K562 (cell line): ENCODE data around the gene CFD. TPM values are rescaled to one million over a fixed set of nuclear protein-coding genes. Genes with fewer than 3 reads are reported as not detected.

Source experiments
- ATAC-seq: fragments of 200-7000 bp; cut with Tn5 transposase; 3 replicates; pipeline ENCODE4 v1.9.1; 2020; ENCODE audit warnings: moderate library complexity
- BruUV-seq: library from RNA; stranded (reverse); fragments of 400-500 nt; replicated peaks from 2 replicates; lab custom pipeline; 2021; lab: Mats Ljungman, UMichigan
- CTCF ChIA-PET: fragments of 300-600 bp; formaldehyde crosslinking; extraction: SDS; loops from one replicate; lab custom pipeline; 2021; ENCODE audit warnings: low intra/inter-chr PET ratio; lab: Yijun Ruan, JAX
- POLR2A ChIA-PET: fragments of 300-600, 350-650 bp; sonication (Branson Sonifier 250); formaldehyde crosslinking; extraction: SDS; loops from one replicate; lab custom pipeline; 2021; ENCODE audit warnings: antibody characterized with exemption, inconsistent platforms; lab: Yijun Ruan, JAX
- DNase-seq, 4 experiments: peaks; one replicate each; pipeline versions ENCODE4 v3.0.0 to v3.0.0-alpha.2; 2011 to 2018; ENCODE audit warnings: low spot score in 3 of 4, mixed read lengths in 3 of 4; ENCODE audit errors: extremely low read depth in 1 of 4
- FAIRE-seq: peaks from 2 replicates; lab custom pipeline; 2011; peaks lifted over from hg19 to GRCh38; lab: Jason Lieb, UNC
- H2AFZ ChIP-seq: 2 replicates; pipeline ENCODE4 v1.6.0; 2011; ENCODE audit warnings: low read depth, low read length, control low read depth, inconsistent platforms
- H3K27ac ChIP-seq: fragments of 200-600 bp; 3 replicates; pipeline ENCODE4 v1.8.0; 2011; ENCODE audit warnings: low read depth, mild to moderate bottlenecking, control low read depth, inconsistent platforms, low read length, moderate library complexity, mixed read lengths; ENCODE audit errors: extremely low read depth
- H3K27me3 ChIP-seq, 2 experiments: fragments of 300-600 bp in 1 of 2; 2 replicates in 1 of 2; 3 replicates in 1 of 2; pipeline versions ENCODE4 v1.6.0 to v1.8.0; 2011; ENCODE audit warnings: inconsistent platforms in 2 of 2, low read length in 2 of 2, mild to moderate bottlenecking in 1 of 2, mixed read lengths in 1 of 2, moderate library complexity in 1 of 2; ENCODE audit not compliant: control insufficient read depth in 2 of 2, insufficient read depth in 2 of 2
- H3K36me3 ChIP-seq: fragments of 300-600 bp; 3 replicates; pipeline ENCODE4 v1.8.0; 2011; ENCODE audit warnings: mild to moderate bottlenecking, low read length, inconsistent platforms; ENCODE audit not compliant: control insufficient read depth, insufficient read depth
- H3K4me1 ChIP-seq, 2 experiments: fragments of 200-600 bp in 1 of 2; replicated peaks in 1 of 2; 2 replicates in 1 of 2; 3 replicates in 1 of 2; pipeline versions ENCODE4 v1.5.1 to v1.8.0; 2011; ENCODE audit warnings: inconsistent platforms in 2 of 2, low read length in 2 of 2, mild to moderate bottlenecking in 1 of 2, mixed read lengths in 1 of 2, moderate library complexity in 1 of 2; ENCODE audit not compliant: control insufficient read depth in 2 of 2, insufficient read depth in 2 of 2
- H3K4me2 ChIP-seq: 2 replicates; pipeline ENCODE4 v1.6.1; 2011; ENCODE audit warnings: low read length, control low read depth, inconsistent platforms, mixed read lengths; ENCODE audit not compliant: insufficient read depth
- H3K4me3 ChIP-seq: fragments of 200-600 bp; sonication (generic), shearing (Covaris generic); 2 replicates; pipeline ENCODE4 v1.5.1; 2016; ENCODE audit warnings: control low read depth, inconsistent platforms
- H3K79me2 ChIP-seq: fragments of 200-600 bp; 3 replicates; pipeline ENCODE4 v1.8.0; 2011; ENCODE audit warnings: low read length, inconsistent platforms; ENCODE audit not compliant: control insufficient read depth, insufficient read depth
- H3K9ac ChIP-seq, 2 experiments: 2 replicates each; pipeline versions ENCODE4 v1.6.0 to v1.6.1; 2011; ENCODE audit warnings: low read depth in 2 of 2, low read length in 2 of 2, control low read depth in 1 of 2, inconsistent platforms in 1 of 2, mild to moderate bottlenecking in 1 of 2, mixed read lengths in 1 of 2; ENCODE audit not compliant: insufficient read depth in 1 of 2
- H3K9me1 ChIP-seq: one replicate; pipeline ENCODE4 v1.6.0; 2011; ENCODE audit warnings: inconsistent platforms, mild to moderate bottlenecking, low read length, moderate library complexity; ENCODE audit not compliant: control insufficient read depth, insufficient read depth
- H3K9me3 ChIP-seq: replicated peaks from 2 replicates; pipeline ENCODE4 v1.5.1; 2011; ENCODE audit warnings: low read depth, low read length, inconsistent platforms; ENCODE audit not compliant: control insufficient read depth, insufficient read depth
- H4K20me1 ChIP-seq: replicated peaks from 2 replicates; pipeline ENCODE4 v1.6.1; 2011; ENCODE audit warnings: low read length, inconsistent platforms, mixed read lengths; ENCODE audit not compliant: control insufficient read depth, insufficient read depth
- E4F1 ChIP-seq: fragments of 250-450 bp; sonication (Bioruptor Pico); IDR thresholded peaks from 2 replicates; pipeline ENCODE4 v1.5.0; 2021; ENCODE audit warnings: mild to moderate bottlenecking, borderline replicate concordance
- EP400 ChIP-seq: fragments of 450-650 bp; IDR thresholded peaks from 2 replicates; pipeline ENCODE4 v1.6.1; 2017; ENCODE audit warnings: antibody characterized with exemption, mild to moderate bottlenecking, moderate library complexity
- NFIC ChIP-seq: fragments of 450-650 bp; IDR thresholded peaks from 2 replicates; pipeline ENCODE4 v1.6.1; 2017; ENCODE audit warnings: mild to moderate bottlenecking, inconsistent platforms
- PATZ1 ChIP-seq: fragments of 250-450 bp; sonication (Bioruptor Pico); IDR thresholded peaks from 2 replicates; pipeline ENCODE4 v1.5.0; 2020; ENCODE audit warnings: mild to moderate bottlenecking, borderline replicate concordance
- PRPF4 ChIP-seq: fragments of 200-400 bp; formaldehyde crosslinking; IDR thresholded peaks from one replicate; pipeline ENCODE4 v1.6.1; 2017; ENCODE audit warnings: low read length, low read depth, mild to moderate bottlenecking; ENCODE audit not compliant: insufficient read depth, poor library complexity, severe bottlenecking
- SMC3 ChIP-seq: conservative IDR thresholded peaks from 2 replicates; pipeline ENCODE4 v1.6.1; 2011; ENCODE audit warnings: low read depth, low read length, improper control_type of control experiment; ENCODE audit not compliant: insufficient read depth
- TFE3 ChIP-seq: fragments of 450-650 bp; formaldehyde crosslinking; IDR thresholded peaks from 2 replicates; pipeline ENCODE4 v1.4.0; 2020; ENCODE audit warnings: mild to moderate bottlenecking, mixed read lengths
- ZFP36 ChIP-seq: fragments of 150-350 bp; IDR thresholded peaks from 2 replicates; pipeline ENCODE4 v1.6.1; 2018; ENCODE audit warnings: low read length, low read depth; ENCODE audit not compliant: partially characterized antibody
- WGBS: fragments of 100-300 bp; shearing (Covaris generic); methylation state at CpG from one replicate; pipeline ENCODE4 v1.1.6; 2016; ENCODE audit warnings: low coverage, mixed read lengths; ENCODE audit not compliant: insufficient coverage; ENCODE audit errors: missing lambda C conversion rate; 5-methylcytosine and 5-hydroxymethylcytosine counted together
- in situ Hi-C: fragments of 300-500 bp; cut with MboI; formaldehyde crosslinking; loops from 4 replicates; pipeline ENCODE4 v1.15.0; 2018; ENCODE audit warnings: inconsistent platforms, mixed read lengths
- intact Hi-C: fragments of 100-400 bp; cut with micrococcal nuclease; formaldehyde crosslinking; loops from 2 replicates; pipeline ENCODE4 v1.14.2; 2022
- polyA plus RNA-seq, 8 experiments: library from polyadenylated mRNA; depleted of rRNA in 4 of 8; stranded (reverse) in 5 of 8; unstranded in 3 of 8; fragments of >200 nt; fragmentation: Nextera tagmentation in 2 of 8; fragmentation: Illumina TruSeq in 1 of 8; extraction: Ambion mirVana in 2 of 8; extraction: Trizol in 1 of 8; gene quantifications; 2 replicates each; pipeline versions ENCODE4 v1.2.1 to v1.2.3, GENCODE V29; 2011 to 2014; ENCODE audit warnings: inconsistent platforms in 1 of 8, missing spikeins in 1 of 8
- total RNA-seq, 7 experiments: library from RNA; depleted of rRNA in 6 of 7; stranded (reverse); fragments of >200 nt in 6 of 7; fragmentation: Illumina TruSeq in 2 of 7; extraction: Trizol in 2 of 7; gene quantifications; 2 replicates each; pipeline versions ENCODE4 v1.2.1 to v1.2.3, GENCODE V29; 2011 to 2021; ENCODE audit warnings: low replicate concordance in 1 of 7
- TF ChIP-seq, protein P1 (sequence below), 2 experiments: fragments of 150-350 bp in 1 of 2; IDR thresholded peaks; 2 replicates each; pipeline ENCODE4 v1.6.1; 2012 to 2016; ENCODE audit warnings: low read depth in 2 of 2, low read length in 2 of 2, mild to moderate bottlenecking in 1 of 2, moderate library complexity in 1 of 2

CFD gene
- total and polyA plus RNA-seq, 9 of the 15 experiments (the other 6 are each of a cell fraction or from before 2014, with no cell fraction given): 0.52 to 59.4 (median 7.6) TPM

- in situ Hi-C loops: no loop called here
- Histone ChIP-seq H3K36me3 (peaks cover 94% of the 10 kb centered on the region), H3K27me3 (no peaks in the 10 kb centered on the region), H3K27ac (no peak overlapping the region), H3K9me3 (peaks cover 3% of the 10 kb centered on the region), H3K9ac (no peak overlapping the region), H3K4me2 (no peak overlapping the region), H3K79me2 (peaks cover 38% of the 10 kb centered on the region), H4K20me1 (no peaks in the 10 kb centered on the region), H3K4me3 (no peak overlapping the region), H3K4me1 (peaks cover 0 to 46% of the 10 kb centered on the region in 2 experiments; a peak in 2 of 5 replicates), H3K9me1 (no peaks in the 10 kb centered on the region), H2AFZ (no peak overlapping the region)
- ChIA-PET POLR2A (interaction anchor here (0.6 to 3.0 kb wide), 5 partner anchors 9 to 17 kb away, joined by 3 to 20 read pairs (median 4); partner anchors contain the start of gene PTBP1), CTCF (no interaction called here)
- ATAC-seq (no peak), FAIRE-seq (no peak), DNase-seq (peak in 2 of 4 experiments; percentile 44 to 48)
- intact Hi-C loops: no loop called here
- BruUV-seq: no TSS peak
- 91% methylated on average over 29 of the region's 30 CpGs for WGBS
- TF ChIP-seq ZFP36 (peak; percentile 10), PATZ1 (CRISPR knock-in tag) (no peak), TFE3 (CRISPR knock-in tag) (no peak), E4F1 (no peak), EP400 (no peak), PRPF4 (no peak), SMC3 (no peak), NFIC (peak; percentile 15; the same call in 1 of the 2 replicates)
- TF ChIP-seq, protein P1, sequence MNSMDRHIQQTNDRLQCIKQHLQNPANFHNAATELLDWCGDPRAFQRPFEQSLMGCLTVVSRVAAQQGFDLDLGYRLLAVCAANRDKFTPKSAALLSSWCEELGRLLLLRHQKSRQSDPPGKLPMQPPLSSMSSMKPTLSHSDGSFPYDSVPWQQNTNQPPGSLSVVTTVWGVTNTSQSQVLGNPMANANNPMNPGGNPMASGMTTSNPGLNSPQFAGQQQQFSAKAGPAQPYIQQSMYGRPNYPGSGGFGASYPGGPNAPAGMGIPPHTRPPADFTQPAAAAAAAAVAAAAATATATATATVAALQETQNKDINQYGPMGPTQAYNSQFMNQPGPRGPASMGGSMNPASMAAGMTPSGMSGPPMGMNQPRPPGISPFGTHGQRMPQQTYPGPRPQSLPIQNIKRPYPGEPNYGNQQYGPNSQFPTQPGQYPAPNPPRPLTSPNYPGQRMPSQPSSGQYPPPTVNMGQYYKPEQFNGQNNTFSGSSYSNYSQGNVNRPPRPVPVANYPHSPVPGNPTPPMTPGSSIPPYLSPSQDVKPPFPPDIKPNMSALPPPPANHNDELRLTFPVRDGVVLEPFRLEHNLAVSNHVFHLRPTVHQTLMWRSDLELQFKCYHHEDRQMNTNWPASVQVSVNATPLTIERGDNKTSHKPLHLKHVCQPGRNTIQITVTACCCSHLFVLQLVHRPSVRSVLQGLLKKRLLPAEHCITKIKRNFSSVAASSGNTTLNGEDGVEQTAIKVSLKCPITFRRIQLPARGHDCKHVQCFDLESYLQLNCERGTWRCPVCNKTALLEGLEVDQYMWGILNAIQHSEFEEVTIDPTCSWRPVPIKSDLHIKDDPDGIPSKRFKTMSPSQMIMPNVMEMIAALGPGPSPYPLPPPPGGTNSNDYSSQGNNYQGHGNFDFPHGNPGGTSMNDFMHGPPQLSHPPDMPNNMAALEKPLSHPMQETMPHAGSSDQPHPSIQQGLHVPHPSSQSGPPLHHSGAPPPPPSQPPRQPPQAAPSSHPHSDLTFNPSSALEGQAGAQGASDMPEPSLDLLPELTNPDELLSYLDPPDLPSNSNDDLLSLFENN (IDR thresholded peaks at IDR 0.05; ENCODE audit: low read depth in 2 of 2, low read length in 2 of 2): no peak
These were observed 49.2 kb upstream of the CFD start for GRCh38 chr19:810077-810855.
